ENCODE results near the gene GAS2. TPM values are rescaled to one million over a fixed set of nuclear protein-coding genes. Genes with fewer than 3 reads are reported as not detected.

The GAS2 gene
- total RNA-seq, 1 donor from 2014 or later: 3.2 TPM

DNA sequence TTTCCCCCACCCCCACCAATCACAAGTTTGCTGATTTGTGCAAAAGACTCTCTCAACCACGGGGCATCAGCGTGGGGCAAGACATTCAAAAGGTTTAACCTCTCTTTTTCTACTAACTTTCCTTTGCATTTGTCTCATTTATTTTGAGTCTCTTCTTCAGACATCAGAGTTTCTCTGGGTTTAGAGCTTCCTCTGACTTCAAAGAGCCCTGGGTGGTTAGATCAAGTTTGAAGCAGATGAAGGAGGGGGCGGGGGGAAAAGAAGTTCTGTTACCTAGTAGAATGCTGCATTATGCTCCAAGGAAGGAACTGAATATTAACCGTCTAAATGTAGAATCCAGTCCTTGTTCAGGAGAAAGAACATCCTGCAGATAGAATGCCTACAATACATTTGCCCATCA is 24.5 kb downstream of the GAS2 start:
- H3K4me3 ChIP-seq: no peak overlapping the region
- no peak overlapping the region for H3K27ac ChIP-seq
- H3K36me3 ChIP-seq: no peaks in the 10 kb centered on the region
- DNase-seq (ENCODE audit: extremely low spot score in 2 of 2): no peak
- no peaks in the 10 kb centered on the region for H3K27me3 ChIP-seq
- intact Hi-C loops (cut with DNase I): no loop called here
- TF ChIP-seq, protein P1, sequence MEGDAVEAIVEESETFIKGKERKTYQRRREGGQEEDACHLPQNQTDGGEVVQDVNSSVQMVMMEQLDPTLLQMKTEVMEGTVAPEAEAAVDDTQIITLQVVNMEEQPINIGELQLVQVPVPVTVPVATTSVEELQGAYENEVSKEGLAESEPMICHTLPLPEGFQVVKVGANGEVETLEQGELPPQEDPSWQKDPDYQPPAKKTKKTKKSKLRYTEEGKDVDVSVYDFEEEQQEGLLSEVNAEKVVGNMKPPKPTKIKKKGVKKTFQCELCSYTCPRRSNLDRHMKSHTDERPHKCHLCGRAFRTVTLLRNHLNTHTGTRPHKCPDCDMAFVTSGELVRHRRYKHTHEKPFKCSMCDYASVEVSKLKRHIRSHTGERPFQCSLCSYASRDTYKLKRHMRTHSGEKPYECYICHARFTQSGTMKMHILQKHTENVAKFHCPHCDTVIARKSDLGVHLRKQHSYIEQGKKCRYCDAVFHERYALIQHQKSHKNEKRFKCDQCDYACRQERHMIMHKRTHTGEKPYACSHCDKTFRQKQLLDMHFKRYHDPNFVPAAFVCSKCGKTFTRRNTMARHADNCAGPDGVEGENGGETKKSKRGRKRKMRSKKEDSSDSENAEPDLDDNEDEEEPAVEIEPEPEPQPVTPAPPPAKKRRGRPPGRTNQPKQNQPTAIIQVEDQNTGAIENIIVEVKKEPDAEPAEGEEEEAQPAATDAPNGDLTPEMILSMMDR (IDR thresholded peaks at IDR 0.05): no peak
- TF ChIP-seq POLR2AphosphoS5 (IDR thresholded peaks at IDR 0.05; ENCODE audit: insufficient read depth in 1 of 2, low read depth in 1 of 2) (no peak), POLR2A (IDR thresholded peaks at IDR 0.05) (no peak)
- H3K9me3 ChIP-seq: no peaks in the 10 kb centered on the region
- no peaks in the 10 kb centered on the region for H3K4me1 ChIP-seq

DNA sequence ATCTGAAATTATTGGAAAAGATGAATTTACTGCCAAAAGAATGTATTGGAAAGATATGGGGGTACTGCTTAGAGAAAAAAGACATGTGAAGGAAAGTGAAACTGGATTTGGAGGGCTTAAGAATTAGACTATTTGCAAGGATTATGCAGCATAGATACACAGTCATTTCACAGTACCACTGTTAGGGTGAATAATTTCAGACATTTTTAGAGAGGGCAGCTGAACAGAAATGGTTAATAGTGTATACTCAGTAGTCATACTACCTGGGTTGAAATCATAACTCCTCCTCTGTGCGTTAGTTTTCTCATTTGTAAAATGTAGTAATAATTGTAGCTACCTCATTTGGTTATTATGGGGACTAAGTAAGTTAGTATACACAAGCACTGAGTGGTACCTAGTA is 33.0 kb downstream of the GAS2 start:
- no peak overlapping the region for H3K27ac ChIP-seq
- H3K9me3 ChIP-seq: no peaks in the 10 kb centered on the region
- no peak for TF ChIP-seq POLR2AphosphoS5 (IDR thresholded peaks at IDR 0.05; ENCODE audit: insufficient read depth in 1 of 2, low read depth in 1 of 2)
- TF ChIP-seq, protein P1 (IDR thresholded peaks at IDR 0.05): no peak
- TF ChIP-seq POLR2A (IDR thresholded peaks at IDR 0.05): no peak
- no peak for DNase-seq (ENCODE audit: extremely low spot score in 2 of 2)
- intact Hi-C loops (cut with DNase I): no loop called here
- H3K27me3 ChIP-seq: no peaks in the 10 kb centered on the region
- H3K4me3 ChIP-seq: no peak overlapping the region
- no peaks in the 10 kb centered on the region for H3K4me1 ChIP-seq
- no peaks in the 10 kb centered on the region for H3K36me3 ChIP-seq

DNA sequence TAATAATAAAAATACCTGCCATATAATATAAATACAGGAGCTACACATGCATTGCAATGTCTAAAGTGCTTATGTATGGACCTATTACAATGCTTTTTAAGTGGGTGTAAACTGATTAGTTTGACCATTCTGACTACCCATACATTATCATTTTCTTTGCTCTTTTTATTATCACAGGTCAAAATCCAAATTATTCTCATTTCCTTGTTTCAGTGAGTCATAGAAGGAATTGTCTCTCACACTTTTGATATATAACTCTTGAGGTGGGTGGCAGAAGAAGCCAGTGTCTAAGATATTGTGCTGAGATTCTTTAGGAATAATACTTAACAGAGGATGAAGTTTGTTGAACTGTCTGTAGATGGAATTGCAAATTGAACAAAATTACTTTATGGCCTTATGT is 35.6 kb downstream of the GAS2 start:
- Histone ChIP-seq H3K4me1 (no peaks in the 10 kb centered on the region), H3K9me3 (no peaks in the 10 kb centered on the region), H3K4me3 (no peak overlapping the region), H3K36me3 (no peaks in the 10 kb centered on the region), H3K27ac (no peak overlapping the region), H3K27me3 (no peaks in the 10 kb centered on the region)
- TF ChIP-seq POLR2AphosphoS5 (IDR thresholded peaks at IDR 0.05; ENCODE audit: insufficient read depth in 1 of 2, low read depth in 1 of 2) (no peak), POLR2A (IDR thresholded peaks at IDR 0.05) (no peak)
- TF ChIP-seq, protein P1 (IDR thresholded peaks at IDR 0.05): no peak
- intact Hi-C loops (cut with DNase I): no loop called here
- no peak for DNase-seq (ENCODE audit: extremely low spot score in 2 of 2)

DNA sequence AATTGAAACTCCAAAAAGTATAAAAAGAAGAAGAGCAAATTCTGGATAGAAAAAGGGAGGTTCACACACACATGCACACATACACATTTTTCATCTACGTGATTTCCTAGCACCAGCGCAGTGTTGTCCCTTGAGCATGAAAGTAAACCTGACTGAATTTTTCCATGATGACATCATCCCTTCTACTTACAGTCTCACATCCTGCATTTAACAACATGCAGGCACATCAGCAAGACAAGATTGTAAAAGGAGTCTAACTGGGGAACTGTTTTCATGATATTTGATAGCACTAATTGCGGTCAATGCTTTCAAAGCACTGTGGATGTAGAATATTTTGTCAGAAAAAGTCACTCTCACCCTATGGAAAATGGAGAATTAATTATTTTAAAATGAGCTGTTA is 36.6 kb downstream of the GAS2 start:
- Histone ChIP-seq H3K4me1 (no peaks in the 10 kb centered on the region), H3K36me3 (no peaks in the 10 kb centered on the region), H3K27ac (no peak overlapping the region), H3K4me3 (no peak overlapping the region), H3K9me3 (no peaks in the 10 kb centered on the region), H3K27me3 (no peaks in the 10 kb centered on the region)
- DNase-seq (ENCODE audit: extremely low spot score in 2 of 2): no peak
- intact Hi-C loops (cut with DNase I): no loop called here
- TF ChIP-seq POLR2AphosphoS5 (IDR thresholded peaks at IDR 0.05; ENCODE audit: insufficient read depth in 1 of 2, low read depth in 1 of 2): no peak
- TF ChIP-seq, protein P1 (IDR thresholded peaks at IDR 0.05): no peak

DNA sequence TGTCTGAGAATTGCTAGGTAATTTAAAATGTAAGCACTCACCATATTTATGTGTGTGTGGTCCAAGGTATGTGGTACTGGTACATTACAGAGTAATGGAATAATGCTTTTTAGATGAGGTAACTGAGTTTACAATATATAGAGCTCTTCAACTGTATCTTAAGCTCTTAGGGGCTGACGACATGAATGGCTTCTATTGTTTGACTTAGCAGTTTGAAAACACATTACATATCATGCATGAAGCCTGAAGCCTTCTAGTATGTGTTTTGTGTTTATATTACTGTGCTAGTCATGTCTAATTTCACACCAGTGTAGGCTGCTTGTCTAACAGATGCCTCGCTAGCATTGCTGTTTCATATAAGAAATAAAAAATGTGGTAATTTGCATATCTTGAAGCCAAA is 37.2 kb downstream of the GAS2 start:
- Histone ChIP-seq H3K27ac (no peak overlapping the region), H3K36me3 (no peaks in the 10 kb centered on the region), H3K27me3 (no peaks in the 10 kb centered on the region), H3K4me1 (no peaks in the 10 kb centered on the region), H3K9me3 (no peaks in the 10 kb centered on the region), H3K4me3 (no peak overlapping the region)
- no peak for DNase-seq (ENCODE audit: extremely low spot score in 2 of 2)
- intact Hi-C loops (cut with DNase I): no loop called here
- TF ChIP-seq POLR2AphosphoS5 (IDR thresholded peaks at IDR 0.05; ENCODE audit: insufficient read depth in 1 of 2, low read depth in 1 of 2) (no peak), POLR2A (IDR thresholded peaks at IDR 0.05) (no peak)
- TF ChIP-seq, protein P1 (IDR thresholded peaks at IDR 0.05): no peak
